Heart right ventricle (tissue), 16 donors: ENCODE results near the gene NCDN. TPM values are rescaled to one million over a fixed set of nuclear protein-coding genes. Genes with fewer than 3 reads are reported as not detected.

Source experiments
- ATAC-seq, 8 donors: fragments of 200-7000 bp; cut with Tn5 transposase; one replicate each; pipeline ENCODE4 v1.9.1; 2020; ENCODE audit warnings: mild to moderate bottlenecking in 8 of 8, moderate library complexity in 8 of 8, moderate number of reproducible peaks in 1 of 8
- DNase-seq, 2 donors: peaks; one replicate each; pipeline ENCODE4 v3.0.0-alpha.2; 2020
- H3K27ac ChIP-seq, 10 donors: fragments of 200-600 bp; sonication (generic) in 2 of 10; one replicate each; pipeline versions ENCODE4 v1.5.0 to v1.8.0; 2020 to 2022; ENCODE audit warnings: mild to moderate bottlenecking in 3 of 10
- H3K27me3 ChIP-seq, 7 donors: fragments of 200-600 bp; one replicate each; pipeline ENCODE4 v1.8.0; 2021 to 2022; ENCODE audit warnings: mild to moderate bottlenecking in 2 of 7
- H3K36me3 ChIP-seq, 9 donors: fragments of 200-600 bp; sonication (generic) in 1 of 9; one replicate each; pipeline versions ENCODE4 v1.5.0 to v1.8.0; 2020 to 2022; ENCODE audit warnings: mild to moderate bottlenecking in 2 of 9
- H3K4me1 ChIP-seq, 9 donors: fragments of 200-600 bp; sonication (generic) in 1 of 9; one replicate each; pipeline versions ENCODE4 v1.5.0 to v1.8.0; 2020 to 2022; ENCODE audit warnings: mild to moderate bottlenecking in 4 of 9
- H3K4me3 ChIP-seq, 10 donors: fragments of 200-600 bp; sonication (generic) in 2 of 10; one replicate each; pipeline versions ENCODE4 v1.5.0 to v1.8.0; 2020 to 2022; ENCODE audit warnings: mild to moderate bottlenecking in 7 of 10, moderate library complexity in 2 of 10
- H3K9me3 ChIP-seq, 11 donors: fragments of 200-600 bp in 10 of 11; sonication (generic) in 2 of 11; one replicate each; pipeline versions ENCODE4 v1.5.0 to v1.8.0; 2013 to 2022; ENCODE audit warnings: mild to moderate bottlenecking in 2 of 11, control low read depth in 1 of 11, moderate library complexity in 1 of 11
- CTCF ChIP-seq, 9 donors: fragments of 200-600 bp; sonication (generic) in 2 of 9; IDR thresholded peaks; one replicate each; pipeline versions ENCODE4 v1.5.0 to v1.8.0; 2021 to 2022; ENCODE audit warnings: antibody characterized with exemption in 9 of 9, mild to moderate bottlenecking in 5 of 9, moderate library complexity in 1 of 9
- WGBS, 2 donors: extraction: QIAGEN DNeasy Blood & Tissue Kit; methylation state at CpG; one replicate each; pipeline ENCODE4 v1.1.7; 2013; ENCODE audit warnings: inconsistent platforms in 1 of 2; 5-methylcytosine and 5-hydroxymethylcytosine counted together
- intact Hi-C, 10 donors: fragments of 100-400 bp; cut with DNase I; formaldehyde crosslinking; loops; one replicate each; pipeline versions ENCODE4 v1.11.1 to v1.14.2; 2022
- polyA plus RNA-seq, 2 donors: library from polyadenylated mRNA; stranded (reverse); fragments of 200-250 nt; gene quantifications; one replicate each; pipeline ENCODE4 v1.2.3, GENCODE V29; 2013
- total RNA-seq, 10 donors: library from RNA; stranded (reverse); fragmentation: NEBNext Ultra II Directional in 3 of 10; extraction: Animal tissue kit (Norgen Biotek cat#: 25700) in 3 of 10; gene quantifications; one replicate each; pipeline versions ENCODE4 v1.2.1 to v1.2.4, GENCODE V29; 2021 to 2023
- donor health status: Arrhythmogenic right ventricular cardiomyopathy.
- donor health status: ischemic (EF 13 %, LVEDD 7.1; RV severe dilation, severe dysfunction).
- donor health status: healthy with polysubstance abuse.
- donor health status: DM: no; HTN: yes; CAD: no.
- donor health status: DM: no; HTN: no; CAD: no.
- donor health status: ischemic (EF 25% LVEDD 6.9; RV normal size, moderate dysfunction).
- donor health status: ischemic (EF 25% LVEDD 5.7; RV mildly dilated, moderate dysfunction).
- donor health status: healthy.
- donor health status: DM: yes; HTN: yes; CAD: no.
- donor health status: Ischemic cardiomyopathy.
- donor health status: ischemic (EF 35%, LVEDD 5.7; RV mildly dilated, moderate dysfunction).
- donor health status: nonischemic (EF 11% LVEDD 7.7; RV severe dilation, severe dysfunction).
- donor health status: DM: yes; HTN: yes; CAD: no.
- donor health status: PGD.
- donor health status: ischemic (EF 29% LVEDD 5.4; RV normal size, mild dysfunction).
- donor health status: nonischemic (EF 23%, LVEDD 6.1; RV moderate dilation, normal function).

NCDN gene
- total and polyA plus RNA-seq, 12 donors, result 15.3 to 51.7 (median 33.2) TPM

GRCh38 chr1:35535243-35535642 is 22.4 kb upstream of the NCDN start:
- Histone ChIP-seq H3K27ac (peak overlapping the region in 3 of 10 donors; percentile 11 to 86 (median 78)), H3K4me1 (peaks cover 6 to 92% (median 60%) of the 10 kb centered on the region in 9 donors), H3K9me3 (peaks cover 0 to 5% (median 0%) of the 10 kb centered on the region in 11 donors), H3K27me3 (no peaks in the 10 kb centered on the region), H3K4me3 (no peak overlapping the region), H3K36me3 (peaks cover 0 to 21% (median 0%) of the 10 kb centered on the region in 9 donors)
- DNase-seq, result no peak
- TF ChIP-seq CTCF (IDR thresholded peaks at IDR 0.05), result no peak
- ATAC-seq, result no peak
- intact Hi-C loops, result loop anchor here in 1 of 10 donors (5.0 kb wide), 1 partner anchor 83 kb away; no protein-coding TSS in a partner anchor

- H3K9me3 ChIP-seq, result no peaks in the 10 kb centered on the region
- no peak for TF ChIP-seq CTCF (IDR thresholded peaks at IDR 0.05)
- DNase-seq (no peak), ATAC-seq (no peak)
- H3K27ac ChIP-seq, result peak overlapping the region in 9 of 10 donors; percentile 41 to 86 (median 75)
- peaks cover 6 to 97% (median 75%) of the 10 kb centered on the region in 9 donors for H3K4me1 ChIP-seq
- H3K27me3 ChIP-seq, result no peaks in the 10 kb centered on the region
- H3K4me3 ChIP-seq, result peak overlapping the region in 7 of 10 donors; percentile 0 to 41 (median 28)
- WGBS, 2 donors, result 54 to 72% methylated on average over 2 of the region's 2 CpGs
- intact Hi-C loops, result loop anchor here in 1 of 10 donors (5.0 kb wide), 1 partner anchor 84 kb away; no protein-coding TSS in a partner anchor
- peaks cover 0 to 9% (median 0%) of the 10 kb centered on the region in 9 donors for H3K36me3 ChIP-seq
Measured at GRCh38 chr1:35536556-35537162, 20.9 kb upstream of the NCDN start.

GRCh38 chr1:35537806-35538205 is 19.8 kb upstream of the NCDN start:
- Histone ChIP-seq H3K36me3 (peaks cover 0 to 8% (median 0%) of the 10 kb centered on the region in 9 donors), H3K27me3 (no peaks in the 10 kb centered on the region), H3K27ac (peak overlapping the region; percentile 41 to 86 (median 72)), H3K4me3 (peak overlapping the region in 6 of 10 donors; percentile 17 to 41 (median 28)), H3K4me1 (peaks cover 4 to 97% (median 77%) of the 10 kb centered on the region in 9 donors), H3K9me3 (no peaks in the 10 kb centered on the region)
- no peak for TF ChIP-seq CTCF (IDR thresholded peaks at IDR 0.05)
- WGBS, 2 donors, result 72 to 79% methylated on average over 1 of the region's 1 CpG
- DNase-seq (no peak), ATAC-seq (peak in 1 of 8 donors; percentile 17)
- intact Hi-C loops, result loop anchor here in 1 of 10 donors (5.0 kb wide), 1 partner anchor 86 kb away; no protein-coding TSS in a partner anchor

GRCh38 chr1:35539073-35539823 is 18.4 kb upstream of the NCDN start:
- intact Hi-C loops, result loop anchor here in 1 of 10 donors (5.0 kb wide), 1 partner anchor 87 kb away; no protein-coding TSS in a partner anchor
- H3K36me3 ChIP-seq, result peaks cover 0 to 4% (median 0%) of the 10 kb centered on the region in 9 donors
- peaks cover 4 to 97% (median 74%) of the 10 kb centered on the region in 9 donors for H3K4me1 ChIP-seq
- TF ChIP-seq CTCF (IDR thresholded peaks at IDR 0.05), result no peak
- H3K9me3 ChIP-seq, result no peaks in the 10 kb centered on the region
- peak overlapping the region in 1 of 10 donors; percentile 3 for H3K4me3 ChIP-seq
- H3K27me3 ChIP-seq, result no peaks in the 10 kb centered on the region
- no peak for DNase-seq
- WGBS, 2 donors, result 35 to 36% methylated on average over 6 of the region's 6 CpGs
- H3K27ac ChIP-seq, result peak overlapping the region in 9 of 10 donors; percentile 41 to 86 (median 75)
- ATAC-seq, result peak in 6 of 8 donors; percentile 34 to 55 (median 47)
